Measurements from ENCODE around the gene DLEC1. TPM values are rescaled to one million over a fixed set of nuclear protein-coding genes. Genes with fewer than 3 reads are reported as not detected.

Gene DLEC1
- total RNA-seq, 1 experiment from 2014 or later, result 0.81 TPM

DNA sequence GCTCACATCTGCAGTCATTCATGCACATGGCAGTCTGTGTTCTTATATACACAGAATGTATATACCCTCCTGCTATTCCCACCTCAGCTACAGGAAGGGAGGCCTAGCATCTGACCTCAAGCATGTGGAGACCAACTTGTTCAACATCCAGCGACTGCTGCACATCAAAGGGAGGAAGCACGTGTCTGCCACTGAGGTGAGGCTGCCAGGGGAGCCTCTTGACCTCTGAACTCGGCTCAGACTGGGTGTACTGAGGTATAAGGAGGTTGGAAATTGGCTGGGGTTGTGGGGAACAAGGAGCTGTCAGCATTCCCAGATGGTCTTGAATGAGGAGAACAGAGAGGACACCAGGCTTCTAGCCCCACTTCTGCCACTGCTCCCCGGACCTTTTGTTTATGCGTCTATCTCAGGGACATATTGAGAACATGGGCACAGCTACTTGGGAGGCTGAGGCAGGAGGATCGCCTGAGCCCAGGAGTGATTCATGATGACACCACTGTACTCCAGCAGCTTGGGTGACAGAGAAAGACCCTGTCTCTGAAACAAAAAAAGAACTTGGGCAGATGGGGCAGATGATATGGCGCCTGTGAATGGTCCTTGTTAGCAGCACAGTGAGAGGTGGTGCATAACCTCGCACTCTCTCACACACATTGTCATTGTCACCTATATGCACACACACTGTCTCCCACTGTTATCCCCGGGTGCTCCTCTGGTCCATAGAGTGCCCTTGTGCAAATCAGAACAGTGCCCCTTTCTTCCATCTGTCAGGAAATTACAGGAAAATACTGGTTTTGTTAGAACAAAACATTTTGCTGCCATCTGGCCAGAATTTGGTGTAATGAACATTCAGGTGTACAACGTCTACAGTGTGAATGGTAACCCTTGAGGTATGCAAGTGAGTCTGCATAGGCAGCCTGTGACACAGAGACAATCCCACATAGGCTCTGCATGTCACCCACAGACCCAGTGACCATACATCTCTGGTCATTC is 43.1 kb upstream of the DLEC1 start:
- no peak for ATAC-seq
- peaks cover 2% of the 10 kb centered on the region; the same call in 1 of the 2 replicates for H3K36me3 Mint-ChIP-seq
- POLR2A ChIA-PET, result interaction anchor here (1.0 kb wide), 1 partner anchor 22 kb away, joined by 3 read pairs; no protein-coding TSS in a partner anchor

More for the DNA sequence above, 43.1 kb upstream of the DLEC1 start:
- Mint-ChIP-seq H3K27me3 (ENCODE audit: low read depth) (peaks cover 29% of the 10 kb centered on the region), H3K27ac (no peak overlapping the region), H3K4me1 (peaks cover 27% of the 10 kb centered on the region), H3K9me3 (no peaks in the 10 kb centered on the region), H3K4me3 (no peak overlapping the region; the same call in 1 of the 2 replicates)
- CTCF ChIA-PET, result interaction anchor here (0.7 to 1.9 kb wide), 30 partner anchors 10 to 655 kb away, joined by 3 to 39 read pairs (median 4); partner anchors contain the start of genes DLEC1, OXSR1 and PLCD1
- TF ChIP-seq FOXP4 (CRISPR knock-in tag; IDR thresholded peaks at IDR 0.05) (no peak), ATF1 (CRISPR knock-in tag; IDR thresholded peaks at IDR 0.05) (no peak), ZNF396 (CRISPR knock-in tag; IDR thresholded peaks at IDR 0.05; ENCODE audit: borderline replicate concordance) (no peak), AFF4 (CRISPR knock-in tag; IDR thresholded peaks at IDR 0.05; ENCODE audit: borderline replicate concordance) (no peak), JAZF1 (CRISPR knock-in tag; IDR thresholded peaks at IDR 0.05) (no peak), ZNF317 (CRISPR knock-in tag; IDR thresholded peaks at IDR 0.05; ENCODE audit: borderline replicate concordance, low read depth) (no peak), TEAD1 (CRISPR knock-in tag; IDR thresholded peaks at IDR 0.05) (no peak), CBFB (CRISPR knock-in tag; IDR thresholded peaks at IDR 0.05; ENCODE audit: low read depth) (no peak), NFE2L1 (CRISPR knock-in tag; IDR thresholded peaks at IDR 0.05) (no peak), GTF2I (CRISPR knock-in tag; conservative IDR thresholded peaks at IDR 0.05) (no peak), AR (CRISPR knock-in tag; IDR thresholded peaks at IDR 0.05) (no peak), MAX (CRISPR knock-in tag; IDR thresholded peaks at IDR 0.05) (no peak)
- TF ChIP-seq, protein P1, sequence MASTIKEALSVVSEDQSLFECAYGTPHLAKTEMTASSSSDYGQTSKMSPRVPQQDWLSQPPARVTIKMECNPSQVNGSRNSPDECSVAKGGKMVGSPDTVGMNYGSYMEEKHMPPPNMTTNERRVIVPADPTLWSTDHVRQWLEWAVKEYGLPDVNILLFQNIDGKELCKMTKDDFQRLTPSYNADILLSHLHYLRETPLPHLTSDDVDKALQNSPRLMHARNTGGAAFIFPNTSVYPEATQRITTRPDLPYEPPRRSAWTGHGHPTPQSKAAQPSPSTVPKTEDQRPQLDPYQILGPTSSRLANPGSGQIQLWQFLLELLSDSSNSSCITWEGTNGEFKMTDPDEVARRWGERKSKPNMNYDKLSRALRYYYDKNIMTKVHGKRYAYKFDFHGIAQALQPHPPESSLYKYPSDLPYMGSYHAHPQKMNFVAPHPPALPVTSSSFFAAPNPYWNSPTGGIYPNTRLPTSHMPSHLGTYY (CRISPR knock-in tag; IDR thresholded peaks at IDR 0.05), result no peak
- TF ChIP-seq, protein P2, sequence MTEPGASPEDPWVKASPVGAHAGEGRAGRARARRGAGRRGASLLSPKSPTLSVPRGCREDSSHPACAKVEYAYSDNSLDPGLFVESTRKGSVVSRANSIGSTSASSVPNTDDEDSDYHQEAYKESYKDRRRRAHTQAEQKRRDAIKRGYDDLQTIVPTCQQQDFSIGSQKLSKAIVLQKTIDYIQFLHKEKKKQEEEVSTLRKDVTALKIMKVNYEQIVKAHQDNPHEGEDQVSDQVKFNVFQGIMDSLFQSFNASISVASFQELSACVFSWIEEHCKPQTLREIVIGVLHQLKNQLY (CRISPR knock-in tag; IDR thresholded peaks at IDR 0.05), result no peak
- peak; percentile 5 for DNase-seq (ENCODE audit: low spot score)

All from WTC11 (cell line).